PC-3 (cell line): Measurements from ENCODE around the gene AFG1L. TPM values are rescaled to one million over a fixed set of nuclear protein-coding genes. Genes with fewer than 3 reads are reported as not detected.

ENCODE experiments used
- ATAC-seq: fragments of 200-7000 bp; cut with Tn5 transposase; 2 replicates; pipeline ENCODE4 v1.9.1; 2020; ENCODE audit warnings: mild to moderate bottlenecking, moderate library complexity
- BruUV-seq: library from RNA; stranded (reverse); fragments of 400-500 nt; replicated peaks from 2 replicates; lab custom pipeline; 2021; lab: Mats Ljungman, UMichigan
- CTCF ChIA-PET: fragments of 300-600 bp; sonication (Branson Sonifier 250); formaldehyde crosslinking; loops from one replicate; lab custom pipeline; 2022; ENCODE audit warnings: antibody characterized with exemption; lab: Charles Lee
- POLR2A ChIA-PET: fragments of 300-600 bp; sonication (Branson Sonifier 250); formaldehyde crosslinking; loops from one replicate; lab custom pipeline; 2022; ENCODE audit warnings: antibody characterized with exemption; ENCODE audit not compliant: unreplicated experiment; lab: Charles Lee
- DNase-seq: peaks from one replicate; pipeline ENCODE4 v3.0.0-alpha.2; 2015
- H2AFZ ChIP-seq: fragments of 300-600 bp; sonication (generic); 2 replicates; pipeline ENCODE4 v1.6.0; 2016; ENCODE audit warnings: antibody characterized with exemption, low read length
- H3F3A ChIP-seq: fragments of 300-600 bp; sonication (generic); one replicate; pipeline ENCODE4 v1.6.0; 2017; ENCODE audit warnings: antibody characterized with exemption, low read length, control low read depth, mild to moderate bottlenecking; ENCODE audit not compliant: unreplicated experiment
- H3K27ac ChIP-seq: fragments of 300-600 bp; sonication (generic); 2 replicates; pipeline ENCODE4 v1.5.1; 2016; ENCODE audit warnings: mild to moderate bottlenecking, low read length
- H3K27me3 ChIP-seq: fragments of 300-600 bp; sonication (generic); 2 replicates; pipeline ENCODE4 v1.6.1; 2016; ENCODE audit warnings: low read length, mixed read lengths
- H3K36me3 ChIP-seq: fragments of 300-600 bp; sonication (generic); 2 replicates; pipeline ENCODE4 v1.6.1; 2016; ENCODE audit warnings: low read depth, mixed run types, low read length, mixed read lengths
- H3K4me1 ChIP-seq: fragments of 300-600 bp; sonication (generic); 2 replicates; pipeline ENCODE4 v1.5.1; 2016; ENCODE audit warnings: low read length; ENCODE audit not compliant: insufficient read depth
- H3K4me2 ChIP-seq: fragments of 300-600 bp; sonication (generic); 2 replicates; pipeline ENCODE4 v1.6.0; 2016; ENCODE audit warnings: low read length
- H3K4me3 ChIP-seq: fragments of 300-600 bp; sonication (generic); 2 replicates; pipeline ENCODE4 v1.5.1; 2016; ENCODE audit warnings: mild to moderate bottlenecking, low read length, mixed read lengths
- H3K79me2 ChIP-seq: fragments of 300-600 bp; sonication (generic); 2 replicates; pipeline ENCODE4 v1.6.1; 2017; ENCODE audit warnings: low read length, mixed read lengths
- H3K9ac ChIP-seq: fragments of 300-600 bp; sonication (generic); 2 replicates; pipeline ENCODE4 v1.6.0; 2016; ENCODE audit warnings: mild to moderate bottlenecking, low read length
- H3K9me2 ChIP-seq: fragments of 300-600 bp; sonication (generic); replicated peaks from 2 replicates; pipeline ENCODE4 v1.6.1; 2016; ENCODE audit warnings: mixed run types, low read length, mixed read lengths
- H3K9me3 ChIP-seq: fragments of 300-600 bp; sonication (generic); 2 replicates; pipeline ENCODE4 v1.6.1; 2016; ENCODE audit warnings: low read length, mixed read lengths
- H4K20me1 ChIP-seq: fragments of 300-600 bp; sonication (generic); 2 replicates; pipeline ENCODE4 v1.6.1; 2016; ENCODE audit warnings: low read length, mixed read lengths
- EZH2 ChIP-seq: fragments of 300-600 bp; sonication (generic); IDR thresholded peaks from one replicate; pipeline ENCODE4 v1.6.1; 2017; ENCODE audit warnings: antibody characterized with exemption, mild to moderate bottlenecking, low read length; ENCODE audit not compliant: unreplicated experiment
- EZH2phosphoT487 ChIP-seq: fragments of 300-600 bp; sonication (generic); IDR thresholded peaks from 2 replicates; pipeline ENCODE4 v1.6.1; 2018; ENCODE audit warnings: mild to moderate bottlenecking, antibody characterized with exemption, low read length, borderline replicate concordance
- intact Hi-C: fragments of 100-400 bp; cut with micrococcal nuclease; formaldehyde crosslinking; loops from 2 replicates; pipeline ENCODE4 v1.9.0; 2023
- total RNA-seq: library from RNA; depleted of rRNA; stranded (reverse); fragments of >200 nt; gene quantifications from 2 replicates; pipeline ENCODE4 v1.2.3, GENCODE V29; 2014
- TF ChIP-seq, protein P1 (sequence below): fragments of 300-600 bp; sonication (generic); conservative IDR thresholded peaks from 2 replicates; pipeline ENCODE4 v1.5.1; 2017; ENCODE audit warnings: antibody characterized with exemption, low read depth, mild to moderate bottlenecking, low read length

The AFG1L gene
- total RNA-seq, 1 experiment from 2014 or later = 3.6 TPM

DNA sequence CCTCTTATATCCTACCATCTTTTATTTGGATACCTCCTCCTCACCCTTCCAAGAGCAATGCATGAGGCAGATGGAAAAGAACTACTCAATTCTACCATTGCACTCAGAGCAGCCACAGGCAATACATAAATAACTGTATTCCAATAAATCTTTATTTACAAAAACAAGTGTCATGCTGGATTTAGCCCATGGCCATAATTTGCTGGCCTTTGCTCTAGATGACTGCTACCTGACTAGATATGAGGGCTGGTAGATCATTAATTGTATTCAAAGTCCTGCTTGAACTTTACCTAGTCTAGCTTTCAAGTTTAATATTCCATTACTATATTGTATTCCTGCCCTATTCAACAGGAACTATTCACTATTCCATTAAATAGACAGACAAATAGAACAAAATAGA lies 37.1 kb downstream of the AFG1L start:
- POLR2A ChIA-PET = no interaction called here
- Histone ChIP-seq H3K27me3 (no peaks in the 10 kb centered on the region), H3K4me2 (no peak overlapping the region), H3K9ac (no peak overlapping the region), H3K79me2 (no peaks in the 10 kb centered on the region), H3K4me1 (peaks cover 7% of the 10 kb centered on the region), H4K20me1 (no peaks in the 10 kb centered on the region), H3K36me3 (no peaks in the 10 kb centered on the region), H2AFZ (no peak overlapping the region), H3K27ac (no peak overlapping the region), H3K9me2 (no peaks in the 10 kb centered on the region), H3K4me3 (no peak overlapping the region), H3K9me3 (no peaks in the 10 kb centered on the region), H3F3A (no peaks in the 10 kb centered on the region)
- DNase-seq (peak; percentile 19), ATAC-seq (peak; percentile 13; the same call in 1 of the 2 replicates)
- intact Hi-C loops = no loop called here
- CTCF ChIA-PET = no interaction called here
- no TSS peak for BruUV-seq
- TF ChIP-seq EZH2phosphoT487 = no peak
- TF ChIP-seq EZH2 = no peak
- TF ChIP-seq, protein P1, sequence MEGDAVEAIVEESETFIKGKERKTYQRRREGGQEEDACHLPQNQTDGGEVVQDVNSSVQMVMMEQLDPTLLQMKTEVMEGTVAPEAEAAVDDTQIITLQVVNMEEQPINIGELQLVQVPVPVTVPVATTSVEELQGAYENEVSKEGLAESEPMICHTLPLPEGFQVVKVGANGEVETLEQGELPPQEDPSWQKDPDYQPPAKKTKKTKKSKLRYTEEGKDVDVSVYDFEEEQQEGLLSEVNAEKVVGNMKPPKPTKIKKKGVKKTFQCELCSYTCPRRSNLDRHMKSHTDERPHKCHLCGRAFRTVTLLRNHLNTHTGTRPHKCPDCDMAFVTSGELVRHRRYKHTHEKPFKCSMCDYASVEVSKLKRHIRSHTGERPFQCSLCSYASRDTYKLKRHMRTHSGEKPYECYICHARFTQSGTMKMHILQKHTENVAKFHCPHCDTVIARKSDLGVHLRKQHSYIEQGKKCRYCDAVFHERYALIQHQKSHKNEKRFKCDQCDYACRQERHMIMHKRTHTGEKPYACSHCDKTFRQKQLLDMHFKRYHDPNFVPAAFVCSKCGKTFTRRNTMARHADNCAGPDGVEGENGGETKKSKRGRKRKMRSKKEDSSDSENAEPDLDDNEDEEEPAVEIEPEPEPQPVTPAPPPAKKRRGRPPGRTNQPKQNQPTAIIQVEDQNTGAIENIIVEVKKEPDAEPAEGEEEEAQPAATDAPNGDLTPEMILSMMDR = no peak

DNA sequence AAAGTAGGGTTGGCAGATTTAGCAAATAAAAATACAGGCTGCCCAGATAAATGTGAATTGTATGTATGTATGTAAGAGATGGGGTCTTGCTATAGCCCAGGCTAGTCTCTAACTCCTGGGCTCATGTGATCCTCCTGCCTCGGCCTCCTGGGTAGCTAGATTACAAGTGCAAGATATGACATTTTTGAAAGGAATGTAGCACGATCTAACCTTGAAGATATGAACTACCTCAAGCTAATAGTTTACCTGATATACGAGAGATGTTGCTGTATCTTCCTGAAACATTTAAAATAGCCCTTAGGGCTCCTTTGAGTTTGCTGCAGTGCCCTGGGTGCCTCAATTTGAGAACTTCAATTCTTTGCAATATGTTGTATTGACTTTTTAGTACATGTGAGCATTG lies 42.1 kb downstream of the AFG1L start:
- CTCF ChIA-PET = no interaction called here
- Histone ChIP-seq H3K36me3 (no peaks in the 10 kb centered on the region), H3F3A (no peaks in the 10 kb centered on the region), H3K4me1 (peaks cover 3% of the 10 kb centered on the region), H4K20me1 (no peaks in the 10 kb centered on the region), H3K4me3 (no peak overlapping the region), H3K27ac (no peak overlapping the region), H3K9me3 (no peaks in the 10 kb centered on the region), H3K9me2 (no peaks in the 10 kb centered on the region), H3K79me2 (no peaks in the 10 kb centered on the region), H3K27me3 (no peaks in the 10 kb centered on the region), H3K9ac (no peak overlapping the region), H3K4me2 (no peak overlapping the region), H2AFZ (no peak overlapping the region)
- POLR2A ChIA-PET = no interaction called here
- ATAC-seq (no peak), DNase-seq (no peak)
- TF ChIP-seq, protein P1 = no peak
- TF ChIP-seq EZH2phosphoT487 = no peak
- no peak for TF ChIP-seq EZH2
- intact Hi-C loops = no loop called here
- no TSS peak for BruUV-seq

DNA sequence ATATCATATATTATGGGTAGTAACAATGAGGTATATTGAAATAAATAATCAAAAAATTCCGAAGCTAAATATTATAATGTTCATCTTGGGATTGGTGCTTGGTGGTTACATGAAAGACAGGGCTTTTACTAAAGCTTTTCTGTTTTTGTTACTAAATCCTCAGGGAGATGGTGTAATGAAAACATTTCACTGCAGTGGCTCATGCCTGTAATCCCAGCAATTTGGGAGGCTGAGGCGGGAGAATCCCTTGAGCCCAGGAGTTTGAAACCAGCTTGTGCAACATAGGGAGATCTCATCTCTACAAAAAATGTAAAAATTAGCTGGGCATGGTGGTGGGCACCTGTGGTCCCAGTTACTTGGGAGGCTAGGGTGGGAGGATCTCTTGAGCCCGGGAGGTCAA lies 42.9 kb downstream of the AFG1L start:
- TF ChIP-seq EZH2phosphoT487 = no peak
- TF ChIP-seq, protein P1 = no peak
- no peak for TF ChIP-seq EZH2
- intact Hi-C loops = no loop called here
- Histone ChIP-seq H3K4me2 (no peak overlapping the region), H3K9me3 (no peaks in the 10 kb centered on the region), H3K36me3 (no peaks in the 10 kb centered on the region), H3K79me2 (no peaks in the 10 kb centered on the region), H3K9ac (no peak overlapping the region), H3K4me1 (no peaks in the 10 kb centered on the region), H3K9me2 (no peaks in the 10 kb centered on the region), H3K27me3 (no peaks in the 10 kb centered on the region), H2AFZ (no peak overlapping the region), H3K27ac (no peak overlapping the region), H3K4me3 (no peak overlapping the region), H3F3A (no peaks in the 10 kb centered on the region), H4K20me1 (no peaks in the 10 kb centered on the region)
- no peak for ATAC-seq
- no peak for DNase-seq
- no TSS peak for BruUV-seq
- ChIA-PET CTCF (no interaction called here), POLR2A (no interaction called here)
